CD1c-positive myeloid dendritic cell (primary cell): Measurements from ENCODE around the gene SNRPF.

Experiments used
- DNase-seq: peaks from one replicate; pipeline ENCODE4 v3.0.0-alpha.2; 2016; ENCODE audit errors: extremely low spot score

The SNRPF gene

DNA sequence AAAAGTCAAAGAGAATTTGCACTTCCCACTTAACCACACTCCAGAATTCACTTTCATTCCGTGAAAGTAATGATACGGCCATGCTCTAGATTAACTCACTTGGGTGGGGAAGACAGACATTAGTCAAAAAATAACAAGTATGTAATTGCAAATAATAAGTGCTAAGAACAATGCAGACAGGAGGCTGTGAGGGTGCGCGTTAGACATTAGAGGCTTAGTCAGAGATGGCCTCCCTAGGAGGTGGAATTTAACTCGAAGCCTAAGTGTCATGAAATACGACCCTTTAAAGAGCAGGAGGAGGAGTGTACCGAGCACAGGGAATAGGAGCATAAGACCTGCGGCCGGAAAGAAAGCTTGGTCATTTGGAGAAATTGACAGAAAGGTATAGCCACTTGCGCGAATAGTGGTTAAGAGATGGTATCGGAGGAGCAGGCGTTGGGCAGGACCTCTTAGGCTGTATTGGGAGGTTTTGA, 628 bp downstream of the SNRPF start:
- DNase-seq, result peak; percentile 9

DNA sequence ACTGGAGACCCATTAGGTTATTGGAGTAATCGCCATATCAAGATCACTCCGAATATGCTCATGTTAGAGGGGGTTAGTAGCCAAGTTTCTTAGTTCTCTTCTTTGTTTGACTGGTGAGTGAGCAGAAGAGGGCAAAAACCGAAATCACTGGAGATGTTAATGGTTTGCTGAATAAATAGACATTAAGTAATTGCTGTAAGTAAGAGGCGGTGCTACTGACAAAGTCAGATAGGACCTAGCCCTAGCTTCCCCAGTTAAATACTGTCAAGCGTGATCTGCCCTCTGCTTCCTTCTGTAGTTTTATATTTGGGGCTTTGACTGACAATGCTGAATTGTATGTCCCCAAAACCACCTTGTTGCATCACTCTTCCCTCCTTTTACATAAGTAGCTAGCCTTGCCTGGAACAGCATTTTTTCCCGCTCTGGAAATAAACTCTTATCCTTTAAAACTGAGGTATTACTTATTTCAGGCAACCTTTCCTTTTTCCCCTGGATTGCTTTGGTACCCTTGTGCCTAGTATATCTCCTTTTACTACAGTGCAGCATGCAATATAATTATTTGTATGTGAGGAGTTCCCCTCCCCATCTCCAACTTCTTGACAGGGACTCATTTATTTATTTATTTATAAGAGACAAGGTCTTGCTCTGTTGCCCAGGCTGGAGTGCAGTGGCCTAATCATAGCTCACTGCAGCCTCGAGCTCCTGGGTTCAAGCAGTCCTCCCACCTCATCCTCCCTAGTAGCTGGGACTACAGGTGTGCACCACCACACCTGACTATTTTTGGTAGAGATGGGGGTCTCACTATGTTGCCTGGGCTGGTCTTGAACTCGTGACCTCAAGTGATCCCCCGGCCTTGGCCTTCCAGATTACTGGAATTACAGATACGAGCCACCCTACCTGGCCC, 1.4 kb downstream of the SNRPF start:
- DNase-seq, result no peak

DNA sequence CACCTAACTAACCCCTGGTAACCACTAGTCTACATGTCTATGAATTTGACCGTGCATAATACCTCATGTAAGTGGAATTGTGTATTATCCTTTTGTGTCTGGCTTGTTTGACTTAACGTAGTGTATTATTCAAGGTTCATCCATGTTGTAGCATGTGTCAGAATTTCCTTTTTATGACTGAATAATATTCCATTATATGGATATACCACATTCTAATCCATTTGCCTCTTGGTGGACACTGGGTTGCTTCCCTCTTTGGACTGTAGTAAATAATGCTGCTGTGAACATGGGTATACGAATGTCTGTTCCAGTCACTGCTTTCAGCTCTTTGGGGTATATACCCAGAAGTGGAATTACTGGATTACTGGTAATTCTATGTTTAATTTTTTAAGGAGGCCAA, 3.3 kb downstream of the SNRPF start:
- DNase-seq, result no peak

DNA sequence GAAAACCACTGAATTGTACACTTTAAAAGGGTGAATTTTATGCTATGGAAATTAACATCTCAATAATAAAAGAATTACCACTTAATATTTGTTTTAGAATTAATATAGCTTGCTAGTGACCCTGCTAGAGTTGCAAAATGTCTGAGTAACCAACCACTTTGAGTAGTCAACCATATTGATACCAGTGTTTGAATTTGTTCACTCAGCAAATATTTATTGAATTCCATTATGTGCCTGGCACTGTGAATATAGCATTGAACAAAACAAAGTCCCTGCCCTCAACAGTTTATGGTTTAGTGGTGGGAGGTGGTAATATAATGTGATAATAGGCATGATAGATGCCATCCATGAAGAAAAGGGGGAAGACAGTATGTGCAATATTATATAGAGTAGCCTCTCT, 4.6 kb downstream of the SNRPF start:
- DNase-seq, result no peak

GRCh38 chr12:95870897-95871296, 12.1 kb downstream of the SNRPF start:
- no peak for DNase-seq

DNA sequence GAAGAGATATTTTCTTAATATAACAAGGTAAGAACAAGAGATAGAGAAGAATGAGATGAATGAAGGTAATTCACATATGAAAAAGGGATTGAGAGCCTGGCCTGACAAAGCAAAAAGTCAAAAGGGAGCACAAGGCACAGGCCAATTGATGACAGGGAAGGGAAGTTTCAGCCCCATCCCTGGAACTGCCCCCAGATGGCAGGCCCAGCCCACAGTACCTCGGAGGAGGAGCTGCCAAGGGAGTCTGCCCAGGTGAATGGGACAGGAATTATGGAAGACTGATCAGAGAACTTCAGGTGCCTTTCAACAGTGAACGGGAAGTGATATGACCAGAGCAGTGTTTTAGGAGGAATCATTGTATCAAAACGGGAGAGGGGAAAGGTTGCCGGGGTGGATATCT, 15.7 kb downstream of the SNRPF start:
- DNase-seq, result no peak

- DNase-seq, result no peak
Observed at GRCh38 chr12:95877622-95878021, 18.9 kb downstream of the SNRPF start.

GRCh38 chr12:95880895-95881294, 22.1 kb downstream of the SNRPF start:
- DNase-seq, result no peak

DNA sequence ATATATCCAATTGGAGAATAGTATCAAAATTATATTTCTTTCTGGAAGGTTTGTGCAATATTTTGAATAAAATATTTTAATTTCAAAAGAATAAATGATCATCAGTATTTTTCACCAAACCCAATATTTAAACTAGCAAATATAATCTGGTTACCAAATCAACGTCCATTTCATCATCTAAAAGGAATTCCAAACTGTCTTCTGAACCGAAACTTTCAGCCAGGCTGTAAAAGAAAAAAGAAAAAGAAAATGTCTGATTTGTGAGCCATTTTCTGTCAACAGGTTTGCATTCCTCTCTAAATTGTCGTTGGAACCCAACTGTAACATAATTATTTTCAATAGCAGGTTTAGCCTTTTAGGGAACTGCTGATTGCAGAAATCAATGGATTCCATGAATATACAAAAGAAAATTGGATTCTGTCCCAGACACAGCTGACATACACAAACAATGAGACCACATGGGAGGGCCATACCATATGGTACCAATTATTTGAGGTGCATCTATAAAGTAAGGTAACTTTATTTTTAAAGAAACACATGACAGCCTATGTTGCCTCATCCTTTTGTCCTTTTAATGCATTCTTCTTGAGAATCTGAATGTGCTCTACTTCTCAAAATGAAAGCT, 22.7 kb downstream of the SNRPF start:
- no peak for DNase-seq

GRCh38 chr12:95882080-95882479, 23.3 kb downstream of the SNRPF start:
- DNase-seq, result no peak

DNA sequence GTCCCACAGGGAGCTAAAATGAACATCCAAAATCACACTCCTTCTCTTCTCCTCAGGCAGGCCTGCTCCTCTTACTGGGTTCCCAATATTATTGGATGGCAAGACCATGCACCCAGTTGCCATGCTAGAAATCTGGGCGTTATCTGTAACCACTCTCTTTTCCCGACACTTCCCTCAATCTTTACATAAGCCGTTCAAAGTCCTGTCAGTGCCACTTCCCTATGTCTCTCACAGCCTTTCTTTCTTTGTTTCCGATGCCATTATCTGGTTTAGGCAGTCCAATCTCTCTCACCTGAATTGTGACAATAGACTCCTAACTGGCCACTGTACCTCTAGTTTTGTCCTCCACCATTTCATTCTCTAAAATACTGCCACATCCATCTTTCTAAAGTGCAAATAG, 24.1 kb downstream of the SNRPF start:
- DNase-seq, result no peak

GRCh38 chr12:95884998-95885397, 26.2 kb downstream of the SNRPF start:
- DNase-seq, result no peak

DNA sequence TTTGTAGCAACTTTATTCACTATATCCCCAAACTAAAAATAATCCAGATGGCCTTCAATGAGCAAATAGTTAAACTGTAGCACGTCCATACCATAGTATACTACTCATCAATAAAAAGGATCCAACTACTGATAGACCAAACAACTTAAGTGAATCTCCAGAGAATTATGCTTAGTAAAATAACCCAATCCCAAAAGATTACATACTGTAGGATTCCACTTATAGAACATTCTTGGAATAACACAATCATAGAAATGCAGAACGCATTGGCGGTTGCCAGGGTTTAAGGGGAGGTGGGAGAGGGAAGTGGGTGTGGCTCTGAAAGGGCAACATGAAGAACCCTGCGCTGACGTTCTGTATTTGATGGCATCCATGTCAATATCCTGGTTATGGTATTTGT, 28.6 kb downstream of the SNRPF start:
- DNase-seq, result no peak

DNA sequence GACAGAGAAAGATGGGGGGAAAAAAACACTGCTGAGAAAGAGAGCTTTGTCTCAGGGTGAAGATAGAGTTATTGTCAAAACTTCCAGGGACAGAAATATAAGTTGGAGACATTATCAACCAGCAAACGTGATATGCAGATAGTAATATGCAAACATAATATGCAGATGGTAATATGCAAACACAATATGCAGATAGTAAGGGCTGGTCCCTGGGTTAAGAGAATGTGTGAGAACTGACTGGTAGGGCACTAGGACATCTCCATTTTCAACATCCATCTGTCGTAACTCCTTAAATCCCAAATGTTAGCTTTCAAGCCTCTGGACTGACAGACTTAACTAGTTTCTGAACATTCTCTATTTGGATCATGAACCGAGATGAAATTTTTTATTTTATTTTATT, 32.2 kb downstream of the SNRPF start:
- no peak for DNase-seq

DNA sequence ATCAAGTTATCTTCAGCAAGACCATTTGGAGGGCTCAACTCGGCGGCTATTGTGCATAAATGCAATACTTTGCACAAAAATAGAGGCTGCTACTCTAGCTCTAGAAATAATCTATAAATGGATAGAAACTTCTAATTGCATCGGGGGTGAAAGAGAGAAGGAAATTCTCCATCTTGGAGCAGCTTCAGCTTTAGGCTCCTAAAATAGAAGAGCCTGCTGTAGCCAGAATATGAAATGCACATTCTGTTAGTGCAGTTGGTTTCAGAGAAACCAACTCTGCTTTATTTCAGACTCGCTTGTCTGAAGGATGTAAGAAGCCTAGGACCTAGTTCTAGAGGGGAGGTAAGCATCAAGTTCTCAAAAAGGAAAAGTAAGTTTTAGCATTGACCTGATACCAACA, 38.1 kb downstream of the SNRPF start:
- DNase-seq, result no peak

- no peak for DNase-seq
Observed at GRCh38 chr12:95898081-95898480, 39.3 kb downstream of the SNRPF start.

DNA sequence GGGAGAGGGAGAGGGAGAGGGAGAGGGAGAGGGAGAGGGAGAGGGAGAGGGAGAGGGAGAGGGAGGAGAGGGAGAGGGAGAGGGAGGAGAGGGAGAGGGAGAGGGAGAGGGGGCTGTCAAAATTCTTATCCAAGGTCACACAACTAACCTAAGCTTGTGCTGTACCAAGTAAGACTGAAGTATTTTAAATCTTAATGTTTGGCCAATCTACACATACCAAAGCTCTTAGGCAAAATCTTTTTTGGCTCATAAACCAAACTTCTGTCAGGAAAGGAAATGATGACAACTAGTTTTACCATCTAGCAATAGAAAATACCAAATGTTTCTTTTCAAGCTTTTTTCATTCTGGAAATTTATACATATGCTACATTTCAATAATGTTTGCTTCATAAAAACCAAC, 49.8 kb downstream of the SNRPF start:
- no peak for DNase-seq

DNA sequence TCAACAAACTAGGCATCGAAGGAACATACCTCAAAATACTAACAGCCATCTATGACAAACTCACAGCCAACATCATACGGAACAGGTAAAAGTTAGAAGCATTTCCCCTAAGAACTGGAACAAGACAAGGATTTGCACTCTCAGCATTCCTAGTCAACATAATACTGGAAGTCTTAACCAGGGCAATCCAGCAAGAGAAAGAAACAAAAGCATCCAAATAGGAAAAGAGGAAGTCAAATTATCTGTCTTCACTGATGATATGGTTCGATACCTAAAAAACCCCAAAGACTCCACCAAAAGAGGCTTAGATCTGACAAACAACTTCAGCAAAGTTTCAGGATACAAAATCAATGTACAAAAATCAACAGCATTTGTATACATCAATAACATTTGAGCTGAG, 51.1 kb downstream of the SNRPF start:
- DNase-seq, result no peak
